ENCODE results near the gene SDC4. TPM values are rescaled to one million over a fixed set of nuclear protein-coding genes. Genes with fewer than 3 reads are reported as not detected.

Gene SDC4
- total and polyA plus RNA-seq, 9 of the 15 experiments (the other 6 are each of a cell fraction or from before 2014, with no cell fraction given), result 2.1 to 10.7 (median 6.3) TPM

DNA sequence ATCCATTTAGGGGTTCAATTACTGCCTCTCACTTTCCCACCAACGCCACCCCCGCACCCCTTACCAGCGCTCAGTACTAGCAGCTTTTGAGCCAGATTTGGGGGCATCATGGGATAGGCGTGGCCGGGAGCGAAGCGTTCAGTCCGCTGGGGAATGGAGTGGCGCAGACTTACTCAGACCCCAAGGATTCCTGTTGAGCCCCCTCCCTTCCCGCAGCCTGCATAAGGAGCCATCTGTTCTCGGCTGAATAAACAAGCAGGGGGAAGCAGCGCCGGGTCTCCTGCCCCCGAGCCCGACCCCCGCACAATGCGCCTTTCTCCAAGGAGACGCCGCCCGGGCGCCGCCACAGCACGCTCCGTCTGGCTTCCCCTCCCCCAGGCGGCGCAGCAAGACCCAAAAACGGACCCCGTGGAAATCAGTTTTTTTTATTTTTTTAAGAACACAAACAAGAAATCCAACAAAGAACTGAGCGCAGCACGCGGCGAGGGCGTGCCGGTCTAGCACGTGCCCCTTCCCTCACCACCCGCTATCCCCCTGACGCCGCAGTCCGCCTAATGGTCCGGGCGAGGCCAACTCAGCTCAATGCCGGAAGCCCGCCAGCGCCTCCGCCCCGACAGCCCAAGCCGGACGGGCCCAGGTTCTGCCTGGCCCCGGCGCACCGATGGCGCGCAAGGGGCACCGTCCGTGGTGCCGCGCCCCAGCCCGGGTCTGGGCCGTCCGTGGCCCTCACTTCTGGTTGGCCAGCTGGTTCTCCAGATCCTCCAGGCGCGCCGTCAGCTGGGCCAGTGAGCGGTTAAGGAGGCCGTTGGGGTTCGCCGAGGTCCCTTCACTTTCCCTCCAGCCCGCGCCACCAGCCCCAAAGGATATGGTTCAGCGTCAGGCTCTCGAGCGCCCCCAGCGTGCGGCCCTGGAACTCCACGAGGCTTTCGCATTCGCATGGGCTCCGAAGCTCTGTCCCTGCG, 54.9 kb downstream of the SDC4 start (continued):
- TF ChIP-seq, protein P1, sequence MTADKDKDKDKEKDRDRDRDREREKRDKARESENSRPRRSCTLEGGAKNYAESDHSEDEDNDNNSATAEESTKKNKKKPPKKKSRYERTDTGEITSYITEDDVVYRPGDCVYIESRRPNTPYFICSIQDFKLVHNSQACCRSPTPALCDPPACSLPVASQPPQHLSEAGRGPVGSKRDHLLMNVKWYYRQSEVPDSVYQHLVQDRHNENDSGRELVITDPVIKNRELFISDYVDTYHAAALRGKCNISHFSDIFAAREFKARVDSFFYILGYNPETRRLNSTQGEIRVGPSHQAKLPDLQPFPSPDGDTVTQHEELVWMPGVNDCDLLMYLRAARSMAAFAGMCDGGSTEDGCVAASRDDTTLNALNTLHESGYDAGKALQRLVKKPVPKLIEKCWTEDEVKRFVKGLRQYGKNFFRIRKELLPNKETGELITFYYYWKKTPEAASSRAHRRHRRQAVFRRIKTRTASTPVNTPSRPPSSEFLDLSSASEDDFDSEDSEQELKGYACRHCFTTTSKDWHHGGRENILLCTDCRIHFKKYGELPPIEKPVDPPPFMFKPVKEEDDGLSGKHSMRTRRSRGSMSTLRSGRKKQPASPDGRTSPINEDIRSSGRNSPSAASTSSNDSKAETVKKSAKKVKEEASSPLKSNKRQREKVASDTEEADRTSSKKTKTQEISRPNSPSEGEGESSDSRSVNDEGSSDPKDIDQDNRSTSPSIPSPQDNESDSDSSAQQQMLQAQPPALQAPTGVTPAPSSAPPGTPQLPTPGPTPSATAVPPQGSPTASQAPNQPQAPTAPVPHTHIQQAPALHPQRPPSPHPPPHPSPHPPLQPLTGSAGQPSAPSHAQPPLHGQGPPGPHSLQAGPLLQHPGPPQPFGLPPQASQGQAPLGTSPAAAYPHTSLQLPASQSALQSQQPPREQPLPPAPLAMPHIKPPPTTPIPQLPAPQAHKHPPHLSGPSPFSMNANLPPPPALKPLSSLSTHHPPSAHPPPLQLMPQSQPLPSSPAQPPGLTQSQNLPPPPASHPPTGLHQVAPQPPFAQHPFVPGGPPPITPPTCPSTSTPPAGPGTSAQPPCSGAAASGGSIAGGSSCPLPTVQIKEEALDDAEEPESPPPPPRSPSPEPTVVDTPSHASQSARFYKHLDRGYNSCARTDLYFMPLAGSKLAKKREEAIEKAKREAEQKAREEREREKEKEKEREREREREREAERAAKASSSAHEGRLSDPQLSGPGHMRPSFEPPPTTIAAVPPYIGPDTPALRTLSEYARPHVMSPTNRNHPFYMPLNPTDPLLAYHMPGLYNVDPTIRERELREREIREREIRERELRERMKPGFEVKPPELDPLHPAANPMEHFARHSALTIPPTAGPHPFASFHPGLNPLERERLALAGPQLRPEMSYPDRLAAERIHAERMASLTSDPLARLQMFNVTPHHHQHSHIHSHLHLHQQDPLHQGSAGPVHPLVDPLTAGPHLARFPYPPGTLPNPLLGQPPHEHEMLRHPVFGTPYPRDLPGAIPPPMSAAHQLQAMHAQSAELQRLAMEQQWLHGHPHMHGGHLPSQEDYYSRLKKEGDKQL (CRISPR knock-in tag; IDR thresholded peaks at IDR 0.05; ENCODE audit: borderline replicate concordance), result no peak
- TF ChIP-seq, protein P2, sequence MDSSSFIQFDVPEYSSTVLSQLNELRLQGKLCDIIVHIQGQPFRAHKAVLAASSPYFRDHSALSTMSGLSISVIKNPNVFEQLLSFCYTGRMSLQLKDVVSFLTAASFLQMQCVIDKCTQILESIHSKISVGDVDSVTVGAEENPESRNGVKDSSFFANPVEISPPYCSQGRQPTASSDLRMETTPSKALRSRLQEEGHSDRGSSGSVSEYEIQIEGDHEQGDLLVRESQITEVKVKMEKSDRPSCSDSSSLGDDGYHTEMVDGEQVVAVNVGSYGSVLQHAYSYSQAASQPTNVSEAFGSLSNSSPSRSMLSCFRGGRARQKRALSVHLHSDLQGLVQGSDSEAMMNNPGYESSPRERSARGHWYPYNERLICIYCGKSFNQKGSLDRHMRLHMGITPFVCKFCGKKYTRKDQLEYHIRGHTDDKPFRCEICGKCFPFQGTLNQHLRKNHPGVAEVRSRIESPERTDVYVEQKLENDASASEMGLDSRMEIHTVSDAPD (CRISPR knock-in tag; IDR thresholded peaks at IDR 0.05), result no peak
- TF ChIP-seq, protein P3, sequence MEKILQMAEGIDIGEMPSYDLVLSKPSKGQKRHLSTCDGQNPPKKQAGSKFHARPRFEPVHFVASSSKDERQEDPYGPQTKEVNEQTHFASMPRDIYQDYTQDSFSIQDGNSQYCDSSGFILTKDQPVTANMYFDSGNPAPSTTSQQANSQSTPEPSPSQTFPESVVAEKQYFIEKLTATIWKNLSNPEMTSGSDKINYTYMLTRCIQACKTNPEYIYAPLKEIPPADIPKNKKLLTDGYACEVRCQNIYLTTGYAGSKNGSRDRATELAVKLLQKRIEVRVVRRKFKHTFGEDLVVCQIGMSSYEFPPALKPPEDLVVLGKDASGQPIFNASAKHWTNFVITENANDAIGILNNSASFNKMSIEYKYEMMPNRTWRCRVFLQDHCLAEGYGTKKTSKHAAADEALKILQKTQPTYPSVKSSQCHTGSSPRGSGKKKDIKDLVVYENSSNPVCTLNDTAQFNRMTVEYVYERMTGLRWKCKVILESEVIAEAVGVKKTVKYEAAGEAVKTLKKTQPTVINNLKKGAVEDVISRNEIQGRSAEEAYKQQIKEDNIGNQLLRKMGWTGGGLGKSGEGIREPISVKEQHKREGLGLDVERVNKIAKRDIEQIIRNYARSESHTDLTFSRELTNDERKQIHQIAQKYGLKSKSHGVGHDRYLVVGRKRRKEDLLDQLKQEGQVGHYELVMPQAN (IDR thresholded peaks at IDR 0.05; ENCODE audit: borderline replicate concordance), result no peak
- TF ChIP-seq ZNF124 (CRISPR knock-in tag; IDR thresholded peaks at IDR 0.05) (no peak), POLR3A (IDR thresholded peaks at IDR 0.05; ENCODE audit: borderline replicate concordance, extremely low read depth, insufficient read depth, insufficient read length) (no peak), HNRNPH1 (optimal IDR thresholded peaks at IDR 0.05; ENCODE audit: low read depth, low read length) (no peak), CHCHD3 (CRISPR knock-in tag; IDR thresholded peaks at IDR 0.05) (no peak), HMG20B (CRISPR knock-in tag; IDR thresholded peaks at IDR 0.05) (no peak), MAFF (IDR thresholded peaks at IDR 0.05; ENCODE audit: low read length) (no peak), NFE2 (IDR thresholded peaks at IDR 0.05; ENCODE audit: low read depth) (no peak), XRCC3 (IDR thresholded peaks at IDR 0.05) (no peak), MBD2 (IDR thresholded peaks at IDR 0.05; ENCODE audit: borderline replicate concordance, low read depth) (no peak), CCAR2 (IDR thresholded peaks at IDR 0.05; ENCODE audit: low read depth, low read length) (no peak)
- TF ChIP-seq, protein P4, sequence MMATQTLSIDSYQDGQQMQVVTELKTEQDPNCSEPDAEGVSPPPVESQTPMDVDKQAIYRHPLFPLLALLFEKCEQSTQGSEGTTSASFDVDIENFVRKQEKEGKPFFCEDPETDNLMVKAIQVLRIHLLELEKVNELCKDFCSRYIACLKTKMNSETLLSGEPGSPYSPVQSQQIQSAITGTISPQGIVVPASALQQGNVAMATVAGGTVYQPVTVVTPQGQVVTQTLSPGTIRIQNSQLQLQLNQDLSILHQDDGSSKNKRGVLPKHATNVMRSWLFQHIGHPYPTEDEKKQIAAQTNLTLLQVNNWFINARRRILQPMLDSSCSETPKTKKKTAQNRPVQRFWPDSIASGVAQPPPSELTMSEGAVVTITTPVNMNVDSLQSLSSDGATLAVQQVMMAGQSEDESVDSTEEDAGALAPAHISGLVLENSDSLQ (IDR thresholded peaks at IDR 0.05), result no peak
- TF ChIP-seq, protein P5, sequence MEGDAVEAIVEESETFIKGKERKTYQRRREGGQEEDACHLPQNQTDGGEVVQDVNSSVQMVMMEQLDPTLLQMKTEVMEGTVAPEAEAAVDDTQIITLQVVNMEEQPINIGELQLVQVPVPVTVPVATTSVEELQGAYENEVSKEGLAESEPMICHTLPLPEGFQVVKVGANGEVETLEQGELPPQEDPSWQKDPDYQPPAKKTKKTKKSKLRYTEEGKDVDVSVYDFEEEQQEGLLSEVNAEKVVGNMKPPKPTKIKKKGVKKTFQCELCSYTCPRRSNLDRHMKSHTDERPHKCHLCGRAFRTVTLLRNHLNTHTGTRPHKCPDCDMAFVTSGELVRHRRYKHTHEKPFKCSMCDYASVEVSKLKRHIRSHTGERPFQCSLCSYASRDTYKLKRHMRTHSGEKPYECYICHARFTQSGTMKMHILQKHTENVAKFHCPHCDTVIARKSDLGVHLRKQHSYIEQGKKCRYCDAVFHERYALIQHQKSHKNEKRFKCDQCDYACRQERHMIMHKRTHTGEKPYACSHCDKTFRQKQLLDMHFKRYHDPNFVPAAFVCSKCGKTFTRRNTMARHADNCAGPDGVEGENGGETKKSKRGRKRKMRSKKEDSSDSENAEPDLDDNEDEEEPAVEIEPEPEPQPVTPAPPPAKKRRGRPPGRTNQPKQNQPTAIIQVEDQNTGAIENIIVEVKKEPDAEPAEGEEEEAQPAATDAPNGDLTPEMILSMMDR (IDR thresholded peaks at IDR 0.05 in 2 of 3, conservative IDR thresholded peaks at IDR 0.05 in 1 of 3; ENCODE audit: insufficient read depth in 2 of 3, low read depth in 1 of 3, low read length in 3 of 3), result peak; percentile 80 to 92 (median 86)

Data from K562 (cell line).